Measurements from ENCODE around the gene FTO. TPM values are rescaled to one million over a fixed set of nuclear protein-coding genes. Genes with fewer than 3 reads are reported as not detected.

Gene FTO
- total and polyA plus RNA-seq, 2 of the 8 experiments (the other 6 are each of a cell fraction or from before 2014, with no cell fraction given): 34.5 to 59.8 TPM

DNA sequence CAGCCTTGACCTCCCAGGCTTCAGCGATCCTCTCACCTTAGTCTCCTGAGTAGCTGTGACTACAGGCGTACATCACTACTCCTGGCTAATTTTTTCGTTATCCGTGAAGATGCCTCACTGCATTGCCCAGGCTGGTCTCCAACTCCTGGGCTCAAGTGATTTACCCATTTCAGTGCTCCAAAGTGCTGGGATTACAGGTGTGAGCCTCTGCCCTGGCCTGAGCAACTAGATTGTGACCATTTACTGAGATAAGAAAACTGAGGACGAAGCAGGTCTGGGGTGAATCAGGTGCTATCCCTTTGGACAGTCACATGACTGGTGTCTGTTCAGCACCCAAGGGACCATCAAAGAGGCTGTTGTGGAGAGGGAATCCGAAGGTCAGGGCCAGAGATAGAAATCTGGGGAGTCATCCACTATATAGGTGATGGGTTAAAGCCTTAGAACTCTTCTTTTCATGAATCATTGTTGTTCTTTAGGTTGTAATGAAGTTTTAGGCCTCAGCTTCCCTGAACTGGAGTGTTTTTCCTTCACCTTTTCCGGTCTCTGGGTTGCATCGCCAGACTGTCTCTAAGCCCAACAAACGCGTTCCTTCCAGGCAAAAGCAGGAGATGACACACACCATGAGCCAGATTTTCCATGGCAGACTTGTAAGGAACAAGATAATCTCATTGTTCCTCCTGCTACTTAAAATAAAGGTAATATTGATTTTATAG is 62.5 kb downstream of the FTO start:
- Histone ChIP-seq H3K4me1 (replicated peaks in 1 of 4; ENCODE audit: control insufficient read depth in 3 of 4, insufficient read depth in 4 of 4, low read length in 3 of 4) (no peaks in the 10 kb centered on the region), H3K79me2 (ENCODE audit: control insufficient read depth in 1 of 2, insufficient read depth in 2 of 2, low read length in 2 of 2) (peaks cover 0 to 17% of the 10 kb centered on the region in 2 experiments; a peak in 3 of 4 replicates), H3K18ac (ENCODE audit: extremely low read depth, low read length) (no peak overlapping the region), H2AK5ac (ENCODE audit: low read depth, low read length) (no peak overlapping the region), H3K4me2 (ENCODE audit: insufficient read depth in 1 of 2, low read depth in 2 of 2, low read length in 2 of 2) (no peak overlapping the region), H3K9ac (replicated peaks in 1 of 4; ENCODE audit: extremely low read depth in 1 of 4, low read depth in 3 of 4, low read length in 3 of 4) (0 out of 7 replicates have a peak overlapping the region, but pooled peaks of 1 of the 4 experiments have one; percentile 37), H4K5ac (ENCODE audit: insufficient read length, low read depth, low read length) (no peak overlapping the region), H2BK15ac (ENCODE audit: low read length) (no peak overlapping the region), H2BK20ac (ENCODE audit: low read length) (no peak overlapping the region), H4K91ac (replicated peaks; ENCODE audit: insufficient read length, low read length) (no peak overlapping the region), H4K20me1 (replicated peaks in 1 of 2; ENCODE audit: control insufficient read depth in 1 of 2, insufficient read depth in 2 of 2, low read length in 2 of 2) (peaks cover 0 to 1% of the 10 kb centered on the region in 2 experiments), H2BK5ac (ENCODE audit: low read depth, low read length) (no peak overlapping the region), H3K23ac (ENCODE audit: insufficient read length) (no peak overlapping the region), H3K36me3 (ENCODE audit: control insufficient read depth in 2 of 4, insufficient read depth in 4 of 4, low read length in 3 of 4) (no peaks in the 10 kb centered on the region), H2BK12ac (ENCODE audit: low read depth, low read length) (no peak overlapping the region), H4K8ac (ENCODE audit: extremely low read depth, insufficient read depth, low read length) (no peak overlapping the region), H3K56ac (replicated peaks; ENCODE audit: insufficient read length, low read depth, low read length) (no peak overlapping the region), H3K4ac (replicated peaks; ENCODE audit: insufficient read length, low read depth, low read length) (no peak overlapping the region), H3K14ac (ENCODE audit: insufficient read length) (no peak overlapping the region), H2BK120ac (replicated peaks; ENCODE audit: low read depth, low read length) (no peak overlapping the region), H2AFZ (ENCODE audit: low read length) (no peak overlapping the region), H3K27me3 (replicated peaks in 1 of 4; ENCODE audit: control insufficient read depth in 3 of 4, extremely low read depth in 1 of 4, insufficient read depth in 3 of 4, low read length in 3 of 4) (no peaks in the 10 kb centered on the region), H3K79me1 (ENCODE audit: low read depth, low read length) (peaks cover 3% of the 10 kb centered on the region; the same call in 1 of the 2 replicates), H3K27ac (ENCODE audit: low read depth, low read length) (no peak overlapping the region), H3K23me2 (ENCODE audit: low read depth, low read length) (no peaks in the 10 kb centered on the region), H3K9me3 (ENCODE audit: insufficient read depth in 2 of 2, low read depth in 1 of 2, low read length in 1 of 2) (no peaks in the 10 kb centered on the region), H3K4me3 (ENCODE audit: extremely low read depth in 1 of 4, insufficient read depth in 2 of 4, low read depth in 3 of 4, low read length in 4 of 4) (no peak overlapping the region)
- WGBS, 2 experiments (ENCODE audit: extremely low coverage in 1 of 2, insufficient coverage in 1 of 2, insufficient read length in 1 of 2, insufficient replicate concordance in 2 of 2, low coverage in 1 of 2, low lambda C conversion rate in 2 of 2, missing lambda C conversion rate in 1 of 2): 88% methylated on average over 10 of the region's 10 CpGs; no CpG with 5 or more reads in 1 of the 2 experiments
- ChIA-PET CTCF (ENCODE audit: partially characterized antibody) (interaction anchor here (0.8 to 1.5 kb wide), 2 partner anchors 11 to 868 kb away, joined by 3 to 5 read pairs; no protein-coding TSS in a partner anchor), POLR2A (ENCODE audit: partially characterized antibody) (no interaction called here)
- DNase-seq (ENCODE audit: low read depth in 1 of 2, low spot score in 2 of 2) (no peak), FAIRE-seq (no peak)
- TF ChIP-seq TEAD4 (IDR thresholded peaks at IDR 0.05; ENCODE audit: low read depth, low read length): no peak
- TF ChIP-seq YY1 (IDR thresholded peaks at IDR 0.05; ENCODE audit: low read depth, low read length): no peak
- TF ChIP-seq SUZ12 (IDR thresholded peaks at IDR 0.05; ENCODE audit: low read length): no peak
- TF ChIP-seq EP300 (IDR thresholded peaks at IDR 0.05; ENCODE audit: borderline replicate concordance in 1 of 2, low read depth in 2 of 2, low read length in 2 of 2): no peak
- no peak for TF ChIP-seq RFX5 (IDR thresholded peaks at IDR 0.05; ENCODE audit: borderline replicate concordance, low read depth, low read length)
- TF ChIP-seq, protein P1, sequence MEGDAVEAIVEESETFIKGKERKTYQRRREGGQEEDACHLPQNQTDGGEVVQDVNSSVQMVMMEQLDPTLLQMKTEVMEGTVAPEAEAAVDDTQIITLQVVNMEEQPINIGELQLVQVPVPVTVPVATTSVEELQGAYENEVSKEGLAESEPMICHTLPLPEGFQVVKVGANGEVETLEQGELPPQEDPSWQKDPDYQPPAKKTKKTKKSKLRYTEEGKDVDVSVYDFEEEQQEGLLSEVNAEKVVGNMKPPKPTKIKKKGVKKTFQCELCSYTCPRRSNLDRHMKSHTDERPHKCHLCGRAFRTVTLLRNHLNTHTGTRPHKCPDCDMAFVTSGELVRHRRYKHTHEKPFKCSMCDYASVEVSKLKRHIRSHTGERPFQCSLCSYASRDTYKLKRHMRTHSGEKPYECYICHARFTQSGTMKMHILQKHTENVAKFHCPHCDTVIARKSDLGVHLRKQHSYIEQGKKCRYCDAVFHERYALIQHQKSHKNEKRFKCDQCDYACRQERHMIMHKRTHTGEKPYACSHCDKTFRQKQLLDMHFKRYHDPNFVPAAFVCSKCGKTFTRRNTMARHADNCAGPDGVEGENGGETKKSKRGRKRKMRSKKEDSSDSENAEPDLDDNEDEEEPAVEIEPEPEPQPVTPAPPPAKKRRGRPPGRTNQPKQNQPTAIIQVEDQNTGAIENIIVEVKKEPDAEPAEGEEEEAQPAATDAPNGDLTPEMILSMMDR (IDR thresholded peaks at IDR 0.05; ENCODE audit: control extremely low read depth in 1 of 3, insufficient read depth in 1 of 3, low read depth in 1 of 3, low read length in 3 of 3): no peak
- no peak for TF ChIP-seq HDAC6 (IDR thresholded peaks at IDR 0.05; ENCODE audit: low read depth, low read length)
- no peak for TF ChIP-seq BCL11A (IDR thresholded peaks at IDR 0.05; ENCODE audit: low read depth in 2 of 2, low read length in 2 of 2)
- no peak for TF ChIP-seq SP2 (IDR thresholded peaks at IDR 0.05; ENCODE audit: low read length)
- TF ChIP-seq JUND (IDR thresholded peaks at IDR 0.05; ENCODE audit: low read length): no peak

Data from H1 (cell line).